Measurements from ENCODE around the gene ANKMY1. TPM values are rescaled to one million over a fixed set of nuclear protein-coding genes. Genes with fewer than 3 reads are reported as not detected.

The ANKMY1 gene
- total and polyA plus RNA-seq, 10 donors: 7.6 to 45.5 (median 29.4) TPM

DNA sequence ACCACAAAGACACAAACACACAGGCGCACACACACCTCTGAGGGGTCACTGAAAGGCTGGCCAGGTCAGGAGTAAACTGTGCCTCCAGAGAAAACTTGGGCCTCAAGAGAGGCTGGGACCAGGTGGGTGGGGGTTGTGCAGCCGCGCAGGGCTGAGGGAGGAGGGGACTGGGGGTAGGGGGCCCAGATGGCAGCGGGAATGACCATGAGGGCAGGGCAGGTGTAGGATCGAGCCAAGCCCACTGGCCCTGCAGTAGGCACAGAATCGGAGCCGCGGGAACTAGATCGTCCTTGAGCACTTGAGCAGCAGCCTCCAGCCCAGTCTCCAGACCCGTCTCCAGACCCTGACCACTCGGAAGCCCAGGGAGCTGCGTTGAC, 36.8 kb downstream of the ANKMY1 start:
- DNase-seq: peak; percentile 57
- Histone ChIP-seq H3K27me3 (replicated peaks in 1 of 7) (peaks cover 0 to 16% (median 0%) of the 10 kb centered on the region in 7 donors), H3K36me3 (peaks cover 0 to 53% (median 31%) of the 10 kb centered on the region in 6 donors), H3K9me3 (peaks cover 0 to 42% (median 25%) of the 10 kb centered on the region in 8 donors), H3K4me1 (peaks cover 0 to 16% (median 3%) of the 10 kb centered on the region in 6 donors), H3K27ac (no peak overlapping the region), H3K4me3 (no peak overlapping the region)
- no peak for TF ChIP-seq POLR2AphosphoS5 (IDR thresholded peaks at IDR 0.05)
- TF ChIP-seq POLR2A (IDR thresholded peaks at IDR 0.05): no peak
- TF ChIP-seq, protein P1, sequence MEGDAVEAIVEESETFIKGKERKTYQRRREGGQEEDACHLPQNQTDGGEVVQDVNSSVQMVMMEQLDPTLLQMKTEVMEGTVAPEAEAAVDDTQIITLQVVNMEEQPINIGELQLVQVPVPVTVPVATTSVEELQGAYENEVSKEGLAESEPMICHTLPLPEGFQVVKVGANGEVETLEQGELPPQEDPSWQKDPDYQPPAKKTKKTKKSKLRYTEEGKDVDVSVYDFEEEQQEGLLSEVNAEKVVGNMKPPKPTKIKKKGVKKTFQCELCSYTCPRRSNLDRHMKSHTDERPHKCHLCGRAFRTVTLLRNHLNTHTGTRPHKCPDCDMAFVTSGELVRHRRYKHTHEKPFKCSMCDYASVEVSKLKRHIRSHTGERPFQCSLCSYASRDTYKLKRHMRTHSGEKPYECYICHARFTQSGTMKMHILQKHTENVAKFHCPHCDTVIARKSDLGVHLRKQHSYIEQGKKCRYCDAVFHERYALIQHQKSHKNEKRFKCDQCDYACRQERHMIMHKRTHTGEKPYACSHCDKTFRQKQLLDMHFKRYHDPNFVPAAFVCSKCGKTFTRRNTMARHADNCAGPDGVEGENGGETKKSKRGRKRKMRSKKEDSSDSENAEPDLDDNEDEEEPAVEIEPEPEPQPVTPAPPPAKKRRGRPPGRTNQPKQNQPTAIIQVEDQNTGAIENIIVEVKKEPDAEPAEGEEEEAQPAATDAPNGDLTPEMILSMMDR (IDR thresholded peaks at IDR 0.05 in 8 of 11, conservative IDR thresholded peaks at IDR 0.05 in 3 of 11): no peak
- intact Hi-C loops (cut with DNase I; ENCODE audit: low total_unique reads): no loop called here
- 88 to 95% (median 93%) methylated on average over 12 of the region's 12 CpGs for WGBS, 5 donors

DNA sequence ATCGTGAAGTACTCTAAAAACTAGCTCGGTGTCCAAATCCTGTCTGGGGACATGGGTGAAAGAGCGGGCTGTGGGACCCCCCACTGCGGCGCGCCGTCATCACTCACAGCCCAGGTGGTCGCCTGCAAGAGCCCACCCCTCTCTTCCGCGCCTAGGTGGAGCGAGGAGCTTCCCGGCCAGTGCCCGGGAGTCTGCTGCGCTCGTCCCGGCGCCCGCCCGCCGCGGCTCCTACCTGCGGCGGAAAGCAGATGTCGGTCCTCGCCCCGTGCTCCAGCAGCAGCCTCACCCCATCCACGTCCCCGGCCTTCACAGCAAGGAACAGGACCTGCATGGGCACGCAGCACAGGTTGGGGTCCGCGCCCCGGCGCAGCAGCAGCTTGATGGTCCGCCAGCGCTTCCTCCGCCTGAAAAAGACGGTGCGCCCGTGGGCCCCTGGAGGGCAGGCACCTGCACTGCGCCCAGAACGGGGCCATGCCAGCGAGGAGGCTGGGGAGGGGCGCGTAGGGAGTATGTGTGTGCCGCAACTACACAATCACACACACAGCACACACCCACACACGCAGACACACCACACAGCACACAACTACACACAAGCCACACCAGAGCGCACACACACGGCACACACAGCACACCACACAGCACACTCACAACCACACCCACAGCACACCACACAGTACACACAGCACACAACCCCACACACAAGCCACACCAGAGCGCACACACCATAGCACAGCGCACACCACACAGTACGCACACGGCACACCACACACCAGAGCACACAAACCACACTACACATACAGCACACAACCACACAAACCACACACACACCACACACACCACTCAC, 37.4 kb downstream of the ANKMY1 start:
- peak; percentile 66 for DNase-seq
- H3K36me3 ChIP-seq: peaks cover 0 to 47% (median 26%) of the 10 kb centered on the region in 6 donors
- peaks cover 0 to 36% (median 19%) of the 10 kb centered on the region in 8 donors for H3K9me3 ChIP-seq
- TF ChIP-seq POLR2AphosphoS5 (IDR thresholded peaks at IDR 0.05): peak in 1 of 3 donors; percentile 37
- TF ChIP-seq, protein P1 (IDR thresholded peaks at IDR 0.05 in 8 of 11, conservative IDR thresholded peaks at IDR 0.05 in 3 of 11): no peak
- 45 to 54% (median 51%) methylated on average over 26 to 52 of the region's 52 CpGs for WGBS, 5 donors
- no peak overlapping the region for H3K27ac ChIP-seq
- intact Hi-C loops (cut with DNase I; ENCODE audit: low total_unique reads): no loop called here
- peaks cover 0 to 16% (median 0%) of the 10 kb centered on the region in 7 donors for H3K27me3 ChIP-seq (replicated peaks in 1 of 7)
- H3K4me3 ChIP-seq: no peak overlapping the region
- H3K4me1 ChIP-seq: peaks cover 0 to 16% (median 3%) of the 10 kb centered on the region in 6 donors

DNA sequence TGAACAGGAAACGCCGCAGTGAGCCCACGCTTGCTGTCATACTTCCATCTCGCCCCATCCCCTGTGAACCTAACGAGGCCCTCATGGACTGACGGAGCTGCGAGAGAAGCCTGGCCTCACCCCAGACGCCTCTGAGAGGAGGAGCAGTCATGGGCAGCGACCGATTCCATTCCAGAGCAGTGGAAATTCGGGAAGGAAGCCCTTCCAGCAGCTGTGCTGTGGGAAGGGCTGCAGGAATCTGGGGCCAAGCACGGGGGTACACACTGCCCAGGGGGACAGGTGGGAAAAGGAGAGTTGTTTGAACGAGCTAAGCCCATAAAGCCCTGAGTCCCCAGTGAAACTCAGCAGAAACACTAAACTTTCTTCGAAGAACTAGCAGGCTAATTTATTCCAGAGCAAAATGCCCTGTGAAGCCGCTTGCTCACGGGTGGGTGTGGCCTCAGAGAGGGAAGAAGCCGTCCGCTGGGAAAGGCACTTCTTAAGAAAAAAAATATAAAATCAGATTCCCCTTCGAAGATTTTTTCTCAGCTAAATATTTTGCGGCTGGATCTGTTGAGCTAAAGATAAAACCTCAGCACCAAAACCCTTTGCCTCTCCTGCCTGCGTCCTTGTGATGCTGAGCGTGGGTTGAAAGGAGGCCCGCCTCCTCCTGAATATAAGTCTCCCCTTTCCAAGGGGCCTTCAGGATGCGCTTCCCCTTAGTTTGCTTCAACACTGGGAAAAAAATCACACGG, 38.2 kb downstream of the ANKMY1 start:
- Histone ChIP-seq H3K4me3 (peak overlapping the region in 1 of 8 donors; percentile 13), H3K9me3 (peaks cover 0 to 28% (median 11%) of the 10 kb centered on the region in 8 donors), H3K27me3 (replicated peaks in 1 of 7) (peaks cover 0 to 16% (median 0%) of the 10 kb centered on the region in 7 donors), H3K36me3 (peaks cover 0 to 39% (median 20%) of the 10 kb centered on the region in 6 donors), H3K27ac (no peak overlapping the region), H3K4me1 (peaks cover 0 to 16% (median 4%) of the 10 kb centered on the region in 6 donors)
- no peak for TF ChIP-seq POLR2AphosphoS5 (IDR thresholded peaks at IDR 0.05)
- TF ChIP-seq POLR2A (IDR thresholded peaks at IDR 0.05): no peak
- TF ChIP-seq, protein P1 (IDR thresholded peaks at IDR 0.05 in 8 of 11, conservative IDR thresholded peaks at IDR 0.05 in 3 of 11): no peak
- peak; percentile 47 for DNase-seq
- 55 to 74% (median 64%) methylated on average over 25 of the region's 25 CpGs for WGBS, 5 donors
- intact Hi-C loops (cut with DNase I; ENCODE audit: low total_unique reads): loop anchor here (10.0 kb wide), 1 partner anchor 315 kb away; no protein-coding TSS in a partner anchor

Data from spleen (tissue), 11 donors.